BLaER1 (cell line): ENCODE data around the gene CBLB.

Experiments
- H3K27ac ChIP-seq: shearing (Covaris generic); formaldehyde crosslinking; 2 replicates; pipeline ENCODE4 v1.8.1; 2022
- H3K27me3 ChIP-seq: shearing (Covaris generic); formaldehyde crosslinking; 2 replicates; pipeline ENCODE4 v1.8.1; 2022
- H3K36me3 ChIP-seq: shearing (Covaris generic); formaldehyde crosslinking; 2 replicates; pipeline ENCODE4 v1.8.1; 2022
- H3K4me1 ChIP-seq: shearing (Covaris generic); formaldehyde crosslinking; 2 replicates; pipeline ENCODE4 v1.8.1; 2022
- H3K4me2 ChIP-seq: shearing (Covaris generic); formaldehyde crosslinking; 2 replicates; pipeline ENCODE4 v1.8.1; 2022
- H3K4me3 ChIP-seq: shearing (Covaris generic); formaldehyde crosslinking; 2 replicates; pipeline ENCODE4 v1.8.1; 2022
- H3K9ac ChIP-seq: shearing (Covaris generic); formaldehyde crosslinking; 2 replicates; pipeline ENCODE4 v1.8.1; 2022
- H3K9me3 ChIP-seq: shearing (Covaris generic); formaldehyde crosslinking; 2 replicates; pipeline ENCODE4 v1.8.1; 2022
- H4K20me1 ChIP-seq: shearing (Covaris generic); formaldehyde crosslinking; 2 replicates; pipeline ENCODE4 v1.8.1; 2022
- Cebpa-rat ChIP-seq: shearing (Covaris generic); IDR thresholded peaks from 2 replicates; pipeline ENCODE4 v1.8.1; 2022

Gene CBLB

DNA sequence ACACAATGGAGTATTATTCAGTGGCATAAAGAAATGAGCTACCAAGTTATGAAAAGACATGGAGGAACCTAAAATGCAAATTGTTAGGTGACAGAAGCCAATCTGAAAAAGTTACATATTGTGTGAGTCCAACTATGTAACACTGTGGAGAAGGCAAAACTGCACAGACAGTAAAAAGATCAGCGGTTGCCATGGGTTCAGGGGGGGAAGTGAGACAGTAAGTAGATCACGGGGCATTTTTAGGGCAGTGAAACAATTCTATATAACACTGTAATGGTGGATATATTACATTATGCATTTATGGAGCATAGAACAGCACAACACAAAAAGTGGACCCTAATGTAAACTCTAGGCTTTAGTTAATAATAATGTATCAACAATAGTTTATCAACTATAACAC is 17.6 kb downstream of the CBLB start:
- H3K9me3 ChIP-seq = no peaks in the 10 kb centered on the region; the same call in 1 of the 2 replicates
- H3K27ac ChIP-seq = no peak overlapping the region
- H3K4me2 ChIP-seq = no peak overlapping the region
- H3K36me3 ChIP-seq = peaks cover 44% of the 10 kb centered on the region
- no peak overlapping the region for H3K4me3 ChIP-seq
- no peak for TF ChIP-seq Cebpa-rat
- no peaks in the 10 kb centered on the region for H3K27me3 ChIP-seq
- no peaks in the 10 kb centered on the region for H3K4me1 ChIP-seq
- H4K20me1 ChIP-seq = no peaks in the 10 kb centered on the region
- no peak overlapping the region for H3K9ac ChIP-seq

GRCh38 chr3:105850593-105850992 is 18.2 kb downstream of the CBLB start:
- no peaks in the 10 kb centered on the region; the same call in 1 of the 2 replicates for H3K9me3 ChIP-seq
- H3K4me3 ChIP-seq = no peak overlapping the region

GRCh38 chr3:105848821-105849220 is 20.0 kb downstream of the CBLB start:
- H3K4me2 ChIP-seq = no peak overlapping the region
- H3K27ac ChIP-seq = no peak overlapping the region
- no peaks in the 10 kb centered on the region for H3K9me3 ChIP-seq
- H3K36me3 ChIP-seq = peaks cover 37% of the 10 kb centered on the region
- H3K27me3 ChIP-seq = no peaks in the 10 kb centered on the region
- no peaks in the 10 kb centered on the region for H3K4me1 ChIP-seq
- no peak overlapping the region for H3K4me3 ChIP-seq
- no peak for TF ChIP-seq Cebpa-rat
- no peaks in the 10 kb centered on the region for H4K20me1 ChIP-seq
- H3K9ac ChIP-seq = no peak overlapping the region

More at GRCh38 chr3:105850593-105850992, 18.2 kb downstream of the CBLB start:
- H3K4me2 ChIP-seq = no peak overlapping the region
- no peak overlapping the region for H3K27ac ChIP-seq
- H3K36me3 ChIP-seq = peaks cover 39% of the 10 kb centered on the region
- no peaks in the 10 kb centered on the region for H4K20me1 ChIP-seq
- H3K27me3 ChIP-seq = no peaks in the 10 kb centered on the region
- H3K4me1 ChIP-seq = no peaks in the 10 kb centered on the region
- TF ChIP-seq Cebpa-rat = no peak
- H3K9ac ChIP-seq = no peak overlapping the region

DNA sequence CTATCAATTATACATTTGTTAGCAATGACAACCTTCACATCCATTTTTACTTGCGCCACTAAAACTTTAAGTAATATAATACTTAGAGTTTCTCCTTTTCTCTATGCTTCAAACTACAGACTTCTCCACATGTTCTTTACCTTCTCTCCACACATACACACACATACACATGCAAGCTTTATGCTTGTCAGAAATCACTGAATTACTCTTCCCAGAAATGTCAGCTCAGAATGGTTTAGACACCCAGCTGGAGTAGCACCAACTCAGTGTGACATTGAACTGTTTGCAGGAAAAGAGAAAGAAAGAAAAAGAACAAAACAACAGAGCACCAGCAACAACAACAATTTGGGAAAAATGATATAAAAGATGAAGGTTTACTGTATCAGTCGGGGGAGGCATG is 20.9 kb downstream of the CBLB start:
- H3K4me2 ChIP-seq = no peak overlapping the region

DNA sequence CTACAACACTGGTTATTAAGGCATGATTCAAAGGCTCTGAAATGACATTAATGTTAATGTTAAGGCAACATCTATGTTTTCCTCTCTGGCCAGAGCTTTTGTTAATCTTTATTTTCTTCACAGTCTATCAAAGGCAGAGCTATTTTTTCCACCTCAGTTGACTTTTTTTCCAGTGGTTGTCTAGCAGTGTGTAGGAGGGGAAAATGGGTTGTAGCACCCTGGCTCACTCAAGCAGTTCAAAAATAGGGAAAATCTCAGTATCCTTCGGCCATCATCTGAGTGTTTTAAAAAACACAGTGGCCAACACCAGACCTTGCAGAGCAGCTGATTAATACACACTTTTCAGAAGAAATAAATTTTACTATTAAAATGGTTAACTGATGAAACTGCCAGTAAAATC is 21.4 kb downstream of the CBLB start:
- Histone ChIP-seq H3K9ac (no peak overlapping the region), H3K4me1 (no peaks in the 10 kb centered on the region), H3K4me3 (no peak overlapping the region), H3K9me3 (no peaks in the 10 kb centered on the region), H3K27ac (no peak overlapping the region), H3K36me3 (peaks cover 28% of the 10 kb centered on the region), H3K27me3 (no peaks in the 10 kb centered on the region), H4K20me1 (no peaks in the 10 kb centered on the region), H3K4me2 (no peak overlapping the region)
- no peak for TF ChIP-seq Cebpa-rat

More for the DNA sequence above, 20.9 kb downstream of the CBLB start:
- Histone ChIP-seq H3K27ac (no peak overlapping the region), H4K20me1 (no peaks in the 10 kb centered on the region), H3K9ac (no peak overlapping the region), H3K4me3 (no peak overlapping the region), H3K27me3 (no peaks in the 10 kb centered on the region), H3K4me1 (no peaks in the 10 kb centered on the region), H3K36me3 (peaks cover 31% of the 10 kb centered on the region), H3K9me3 (no peaks in the 10 kb centered on the region)
- no peak for TF ChIP-seq Cebpa-rat

- no peaks in the 10 kb centered on the region for H3K4me1 ChIP-seq
- H3K36me3 ChIP-seq = peaks cover 29% of the 10 kb centered on the region
- H3K27ac ChIP-seq = no peak overlapping the region
- no peak overlapping the region for H3K4me2 ChIP-seq
- no peak for TF ChIP-seq Cebpa-rat
- H3K9ac ChIP-seq = no peak overlapping the region
- no peaks in the 10 kb centered on the region for H3K9me3 ChIP-seq
- H3K27me3 ChIP-seq = no peaks in the 10 kb centered on the region
- no peak overlapping the region for H3K4me3 ChIP-seq
- no peaks in the 10 kb centered on the region for H4K20me1 ChIP-seq
These were observed 22.0 kb downstream of the CBLB start for GRCh38 chr3:105846809-105847208.

GRCh38 chr3:105845488-105845887 is 23.3 kb downstream of the CBLB start:
- H3K4me2 ChIP-seq = no peak overlapping the region
- H3K36me3 ChIP-seq = peaks cover 17% of the 10 kb centered on the region
- no peak overlapping the region for H3K9ac ChIP-seq
- no peak overlapping the region for H3K4me3 ChIP-seq
- no peak overlapping the region for H3K27ac ChIP-seq
- no peaks in the 10 kb centered on the region for H4K20me1 ChIP-seq
- H3K4me1 ChIP-seq = no peaks in the 10 kb centered on the region
- no peak for TF ChIP-seq Cebpa-rat
- no peaks in the 10 kb centered on the region for H3K27me3 ChIP-seq
- H3K9me3 ChIP-seq = no peaks in the 10 kb centered on the region

DNA sequence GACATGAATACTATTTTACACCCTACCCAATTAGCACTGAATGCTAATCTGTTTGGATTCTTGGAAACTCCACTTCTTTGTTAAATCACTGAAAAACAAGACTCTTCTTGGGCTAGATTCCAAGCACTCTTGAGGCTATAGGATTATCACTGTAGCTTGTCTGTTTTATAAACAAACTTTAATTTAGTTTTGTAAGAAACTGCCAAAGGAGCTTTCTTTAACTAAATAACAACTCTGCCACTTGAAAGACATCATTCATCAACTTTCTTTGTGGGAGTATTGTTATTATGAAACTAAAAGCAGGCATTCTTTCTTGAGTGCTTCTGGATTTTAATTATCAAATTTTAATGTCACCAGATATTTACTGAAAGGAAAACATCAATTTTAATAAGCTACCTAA is 24.1 kb downstream of the CBLB start:
- no peak overlapping the region for H3K27ac ChIP-seq
- no peak for TF ChIP-seq Cebpa-rat
- no peaks in the 10 kb centered on the region for H3K4me1 ChIP-seq
- H3K27me3 ChIP-seq = no peaks in the 10 kb centered on the region
- H3K36me3 ChIP-seq = peaks cover 17% of the 10 kb centered on the region
- no peaks in the 10 kb centered on the region for H4K20me1 ChIP-seq
- no peak overlapping the region for H3K4me3 ChIP-seq
- H3K9me3 ChIP-seq = no peaks in the 10 kb centered on the region
- H3K4me2 ChIP-seq = no peak overlapping the region
- H3K9ac ChIP-seq = no peak overlapping the region

- H3K9me3 ChIP-seq = no peaks in the 10 kb centered on the region
- TF ChIP-seq Cebpa-rat = no peak
- H3K4me3 ChIP-seq = no peak overlapping the region
- peaks cover 23% of the 10 kb centered on the region for H3K36me3 ChIP-seq
- no peak overlapping the region for H3K4me2 ChIP-seq
- no peaks in the 10 kb centered on the region for H3K4me1 ChIP-seq
- no peaks in the 10 kb centered on the region for H4K20me1 ChIP-seq
- no peaks in the 10 kb centered on the region for H3K27me3 ChIP-seq
- no peak overlapping the region for H3K27ac ChIP-seq
- no peak overlapping the region for H3K9ac ChIP-seq
These were observed 24.8 kb downstream of the CBLB start for GRCh38 chr3:105843994-105844393.

DNA sequence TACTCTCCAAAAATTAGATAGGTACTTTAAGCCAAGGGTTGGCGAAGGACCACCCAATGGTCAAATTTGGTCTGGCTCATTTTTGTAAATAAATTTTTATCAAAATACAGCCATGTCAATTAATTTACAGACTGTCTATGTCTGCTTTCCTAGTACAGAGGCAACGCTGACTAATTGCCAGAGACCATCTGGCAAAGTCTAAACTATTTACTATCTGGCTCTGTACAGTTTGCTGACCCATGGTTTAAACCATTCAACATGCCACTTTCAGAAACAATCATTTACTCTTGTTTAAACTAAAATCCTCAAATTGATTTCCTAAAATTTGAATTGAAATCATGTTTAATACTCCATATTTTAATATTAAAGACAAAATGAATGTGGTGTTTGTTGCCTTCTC is 25.9 kb downstream of the CBLB start:
- no peaks in the 10 kb centered on the region for H3K27me3 ChIP-seq
- peaks cover 27% of the 10 kb centered on the region for H3K36me3 ChIP-seq
- no peak overlapping the region for H3K9ac ChIP-seq
- TF ChIP-seq Cebpa-rat = no peak
- no peak overlapping the region for H3K4me2 ChIP-seq
- no peak overlapping the region for H3K4me3 ChIP-seq
- H4K20me1 ChIP-seq = no peaks in the 10 kb centered on the region
- H3K27ac ChIP-seq = no peak overlapping the region
- H3K4me1 ChIP-seq = no peaks in the 10 kb centered on the region
- no peaks in the 10 kb centered on the region for H3K9me3 ChIP-seq

DNA sequence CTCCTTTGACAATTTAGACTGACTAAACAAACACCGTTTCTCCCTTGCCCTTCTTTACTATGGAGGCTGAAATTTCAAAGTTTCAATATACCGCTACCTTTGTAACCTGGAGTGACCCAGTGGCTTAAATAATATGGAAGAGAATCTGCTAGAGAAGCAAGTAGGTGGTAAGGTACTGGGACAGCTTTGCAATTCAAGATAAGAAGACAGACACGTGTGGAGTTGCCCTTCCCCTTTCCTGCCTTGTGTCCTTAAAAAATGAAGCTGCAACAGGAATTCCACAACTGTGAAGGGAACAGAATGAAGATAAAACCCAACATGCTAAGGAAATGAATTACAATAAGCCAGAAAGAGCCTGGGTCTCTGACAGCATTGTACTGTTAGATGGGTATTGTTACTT is 26.4 kb downstream of the CBLB start:
- no peak overlapping the region for H3K4me3 ChIP-seq
- no peak overlapping the region for H3K27ac ChIP-seq
- peaks cover 24% of the 10 kb centered on the region for H3K36me3 ChIP-seq
- H3K4me1 ChIP-seq = no peaks in the 10 kb centered on the region
- H3K9ac ChIP-seq = no peak overlapping the region
- H3K9me3 ChIP-seq = no peaks in the 10 kb centered on the region
- H4K20me1 ChIP-seq = no peaks in the 10 kb centered on the region
- TF ChIP-seq Cebpa-rat = no peak
- H3K27me3 ChIP-seq = no peaks in the 10 kb centered on the region
- H3K4me2 ChIP-seq = no peak overlapping the region
